Smooth muscle cell (in vitro differentiated cells): ENCODE results near the gene NT5DC1. TPM values are rescaled to one million over a fixed set of nuclear protein-coding genes. Genes with fewer than 3 reads are reported as not detected.

Source experiments
- DNase-seq: peaks from one replicate; lab custom pipeline; 2025; ENCODE audit not compliant: unreplicated experiment; lab: John Stamatoyannopoulos, UW
- H2AFZ ChIP-seq: fragments of 200-600 bp; sonication (generic); 2 replicates; pipeline ENCODE4 v1.6.0; 2016; ENCODE audit warnings: antibody characterized with exemption, low read depth, mild to moderate bottlenecking
- H3F3A ChIP-seq: fragments of 200-600 bp; sonication (generic); 2 replicates; pipeline ENCODE4 v1.6.0; 2017; ENCODE audit warnings: antibody characterized with exemption, low read depth
- H3K27ac ChIP-seq: fragments of 200-600 bp; sonication (generic); 2 replicates; pipeline ENCODE4 v1.5.1; 2016; ENCODE audit warnings: low read depth, mild to moderate bottlenecking
- H3K27me3 ChIP-seq: fragments of 200-600 bp; sonication (generic); 2 replicates; pipeline ENCODE4 v1.6.1; 2016; ENCODE audit warnings: low read depth, mild to moderate bottlenecking
- H3K36me3 ChIP-seq: fragments of 200-600 bp; sonication (generic); 2 replicates; pipeline ENCODE4 v1.5.1; 2016; ENCODE audit warnings: low read depth
- H3K4me1 ChIP-seq: fragments of 200-600 bp; sonication (generic); 2 replicates; pipeline ENCODE4 v1.5.1; 2016; ENCODE audit warnings: low read depth
- H3K4me2 ChIP-seq: fragments of 200-600 bp; sonication (generic); 2 replicates; pipeline ENCODE4 v1.6.0; 2016; ENCODE audit warnings: mild to moderate bottlenecking
- H3K4me3 ChIP-seq: fragments of 200-600 bp; sonication (generic); 2 replicates; pipeline ENCODE4 v1.5.1; 2016; ENCODE audit warnings: mild to moderate bottlenecking
- H3K79me2 ChIP-seq: fragments of 200-600 bp; sonication (generic); 2 replicates; pipeline ENCODE4 v1.6.0; 2016; ENCODE audit warnings: low read depth, mild to moderate bottlenecking
- H3K9ac ChIP-seq: fragments of 200-600 bp; sonication (generic); 2 replicates; pipeline ENCODE4 v1.6.0; 2016; ENCODE audit warnings: low read depth
- H3K9me3 ChIP-seq: fragments of 200-600 bp; sonication (generic); replicated peaks from 2 replicates; pipeline ENCODE4 v1.5.1; 2016; ENCODE audit warnings: low read depth
- H4K20me1 ChIP-seq: fragments of 200-600 bp; sonication (generic); 2 replicates; pipeline ENCODE4 v1.6.0; 2016; ENCODE audit warnings: low read depth
- WGBS: methylation state at CpG from one replicate; pipeline ENCODE4 v1.1.7; 2016; ENCODE audit warnings: low lambda C conversion rate; 5-methylcytosine and 5-hydroxymethylcytosine counted together
- polyA plus RNA-seq: library from polyadenylated mRNA; unstranded; fragments of >200 nt; fragmentation: Nextera tagmentation; extraction: Ambion mirVana; gene quantifications from 2 replicates; pipeline ENCODE4 v1.2.1, GENCODE V29; 2016
- total RNA-seq: library from RNA; depleted of rRNA; stranded (reverse); fragments of >200 nt; gene quantifications from 2 replicates; pipeline ENCODE4 v1.2.3, GENCODE V29; 2014
- TF ChIP-seq, protein P1 (sequence below): fragments of 200-600 bp; sonication (generic); IDR thresholded peaks from 2 replicates; pipeline ENCODE4 v1.5.1; 2017; ENCODE audit warnings: borderline replicate concordance, mild to moderate bottlenecking, antibody characterized with exemption; ENCODE audit not compliant: insufficient read depth, poor library complexity, severe bottlenecking

The NT5DC1 gene
- total and polyA plus RNA-seq, 2 experiments from 2014 or later: 3.7 to 23.9 TPM

DNA sequence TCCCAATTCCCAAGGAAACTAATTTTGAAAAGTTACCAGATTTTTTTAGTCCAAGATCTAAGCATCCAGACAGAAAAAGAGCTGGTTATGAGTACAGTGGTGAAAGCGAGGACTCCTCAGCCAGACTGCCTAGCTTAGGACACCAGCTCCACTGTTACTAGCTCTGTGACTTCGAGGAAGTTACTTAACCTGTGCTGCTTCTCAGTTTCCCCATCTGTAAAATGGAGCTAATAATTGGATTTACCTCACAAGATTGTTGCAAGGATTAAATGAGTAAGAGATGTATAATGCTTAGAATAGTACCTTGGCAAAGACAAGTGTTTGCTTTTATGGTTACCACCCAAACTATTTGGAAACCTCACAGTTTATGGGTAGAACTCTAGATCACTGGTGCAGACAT lies 1.1 kb downstream of the NT5DC1 start:
- Histone ChIP-seq H3K9ac (no peak overlapping the region), H3K27ac (peak overlapping the region; percentile 53), H3K36me3 (no peaks in the 10 kb centered on the region), H3K4me2 (peak overlapping the region; percentile 94), H3K4me1 (peaks cover 35% of the 10 kb centered on the region), H2AFZ (peak overlapping the region; percentile 100), H3F3A (peaks cover 3% of the 10 kb centered on the region), H3K27me3 (no peaks in the 10 kb centered on the region), H3K9me3 (no peaks in the 10 kb centered on the region), H3K4me3 (peak overlapping the region; percentile 99), H4K20me1 (no peaks in the 10 kb centered on the region), H3K79me2 (peaks cover 29% of the 10 kb centered on the region)
- 86% methylated on average over 2 of the region's 2 CpGs for WGBS
- no peak for DNase-seq
- TF ChIP-seq, protein P1, sequence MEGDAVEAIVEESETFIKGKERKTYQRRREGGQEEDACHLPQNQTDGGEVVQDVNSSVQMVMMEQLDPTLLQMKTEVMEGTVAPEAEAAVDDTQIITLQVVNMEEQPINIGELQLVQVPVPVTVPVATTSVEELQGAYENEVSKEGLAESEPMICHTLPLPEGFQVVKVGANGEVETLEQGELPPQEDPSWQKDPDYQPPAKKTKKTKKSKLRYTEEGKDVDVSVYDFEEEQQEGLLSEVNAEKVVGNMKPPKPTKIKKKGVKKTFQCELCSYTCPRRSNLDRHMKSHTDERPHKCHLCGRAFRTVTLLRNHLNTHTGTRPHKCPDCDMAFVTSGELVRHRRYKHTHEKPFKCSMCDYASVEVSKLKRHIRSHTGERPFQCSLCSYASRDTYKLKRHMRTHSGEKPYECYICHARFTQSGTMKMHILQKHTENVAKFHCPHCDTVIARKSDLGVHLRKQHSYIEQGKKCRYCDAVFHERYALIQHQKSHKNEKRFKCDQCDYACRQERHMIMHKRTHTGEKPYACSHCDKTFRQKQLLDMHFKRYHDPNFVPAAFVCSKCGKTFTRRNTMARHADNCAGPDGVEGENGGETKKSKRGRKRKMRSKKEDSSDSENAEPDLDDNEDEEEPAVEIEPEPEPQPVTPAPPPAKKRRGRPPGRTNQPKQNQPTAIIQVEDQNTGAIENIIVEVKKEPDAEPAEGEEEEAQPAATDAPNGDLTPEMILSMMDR: no peak

DNA sequence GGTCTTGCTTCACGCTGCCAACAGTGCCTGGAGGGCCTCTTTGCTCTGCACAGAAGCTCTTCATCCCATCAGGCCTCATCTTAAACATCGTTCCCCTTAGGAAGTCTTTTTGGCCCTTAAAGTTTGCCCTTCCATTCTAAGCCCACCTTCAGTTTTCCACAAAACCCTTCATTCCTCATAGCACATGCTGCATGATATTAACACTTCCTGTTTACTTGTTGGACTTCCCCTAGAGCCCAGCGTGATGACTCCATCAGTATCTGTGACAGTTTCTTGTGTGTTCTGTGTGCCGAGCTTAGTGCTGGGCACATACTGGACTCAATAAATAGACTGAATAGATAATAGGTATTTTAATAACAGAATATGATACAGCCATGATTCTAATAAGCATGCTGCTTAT lies 2.2 kb downstream of the NT5DC1 start:
- Histone ChIP-seq H3K4me2 (no peak overlapping the region), H3K27me3 (no peaks in the 10 kb centered on the region), H3F3A (peaks cover 3% of the 10 kb centered on the region), H3K9me3 (no peaks in the 10 kb centered on the region), H4K20me1 (no peaks in the 10 kb centered on the region), H3K36me3 (no peaks in the 10 kb centered on the region), H2AFZ (no peak overlapping the region), H3K4me1 (peaks cover 40% of the 10 kb centered on the region), H3K4me3 (no peak overlapping the region), H3K79me2 (peaks cover 29% of the 10 kb centered on the region), H3K9ac (no peak overlapping the region), H3K27ac (no peak overlapping the region)
- 85% methylated on average over 4 of the region's 4 CpGs for WGBS
- TF ChIP-seq, protein P1: no peak
- DNase-seq: no peak

DNA sequence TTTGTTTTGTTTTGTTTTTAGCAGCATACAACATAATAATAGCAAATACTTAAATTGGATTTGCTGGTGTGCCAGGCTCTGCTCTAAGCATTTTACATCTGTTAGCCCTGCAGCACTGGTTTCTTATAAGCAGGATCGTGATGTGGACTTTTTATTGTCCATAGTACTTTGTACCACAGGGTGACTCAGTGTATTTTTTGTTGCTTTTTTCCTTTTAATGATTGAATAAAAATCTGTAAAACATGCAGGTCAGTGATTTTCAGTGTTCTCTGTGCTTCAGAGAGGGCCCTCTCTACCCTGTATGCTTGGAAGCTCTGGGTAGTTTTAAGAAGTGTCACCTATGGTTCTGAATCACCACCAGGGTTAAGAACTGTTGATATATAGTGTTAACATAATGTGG lies 4.0 kb downstream of the NT5DC1 start:
- Histone ChIP-seq H3K27me3 (no peaks in the 10 kb centered on the region), H3K36me3 (no peaks in the 10 kb centered on the region), H3K27ac (no peak overlapping the region), H3K4me1 (peaks cover 40% of the 10 kb centered on the region), H3K9ac (no peak overlapping the region), H3K4me3 (no peak overlapping the region), H3K9me3 (no peaks in the 10 kb centered on the region), H3F3A (peaks cover 3% of the 10 kb centered on the region), H3K4me2 (no peak overlapping the region), H4K20me1 (no peaks in the 10 kb centered on the region), H2AFZ (no peak overlapping the region), H3K79me2 (peaks cover 29% of the 10 kb centered on the region)
- TF ChIP-seq, protein P1: no peak
- DNase-seq: no peak
- WGBS: 84% methylated on average over 1 of the region's 1 CpG

DNA sequence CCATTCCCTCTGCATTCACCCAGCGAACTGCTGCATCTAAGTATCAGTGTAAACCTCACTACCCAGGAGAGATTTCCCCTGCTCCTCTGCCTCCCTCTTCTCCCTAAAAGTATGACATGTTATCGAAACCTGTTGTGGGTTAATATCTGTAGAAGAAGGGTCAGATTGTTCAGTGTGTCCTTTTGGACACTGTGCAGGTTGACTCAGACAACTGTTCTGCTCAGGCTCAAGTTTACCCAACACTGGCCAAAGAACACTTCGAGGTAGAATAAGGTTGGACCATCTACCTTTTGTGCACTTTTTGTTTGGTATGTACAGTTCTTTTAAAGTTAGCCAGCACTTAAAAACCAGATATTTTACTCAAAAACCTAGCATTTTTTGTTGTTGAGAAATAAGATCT lies 4.6 kb downstream of the NT5DC1 start:
- Histone ChIP-seq H2AFZ (no peak overlapping the region), H4K20me1 (no peaks in the 10 kb centered on the region), H3K36me3 (no peaks in the 10 kb centered on the region), H3K27me3 (no peaks in the 10 kb centered on the region), H3K9ac (no peak overlapping the region), H3K79me2 (peaks cover 29% of the 10 kb centered on the region), H3K4me2 (no peak overlapping the region), H3K4me1 (peaks cover 40% of the 10 kb centered on the region), H3K4me3 (no peak overlapping the region), H3F3A (peaks cover 3% of the 10 kb centered on the region), H3K9me3 (no peaks in the 10 kb centered on the region), H3K27ac (no peak overlapping the region)
- TF ChIP-seq, protein P1: no peak
- DNase-seq: no peak
- WGBS: 89% methylated on average over 3 of the region's 3 CpGs
